AG04450 (cell line): ENCODE measurements around the gene SLC35G1. TPM values are rescaled to one million over a fixed set of nuclear protein-coding genes. Genes with fewer than 3 reads are reported as not detected.
A peak's percentile ranks its signal among the peaks of the same experiment; 100 is the strongest.

Experiments
- CTCF ChIA-PET: fragments of 300-600, 350-600 bp; formaldehyde crosslinking; extraction: SDS; loops from one replicate; lab custom pipeline; 2022; ENCODE audit warnings: antibody characterized with exemption, inconsistent platforms; lab: Charles Lee
- POLR2A ChIA-PET: fragments of 350-600 bp; formaldehyde crosslinking; extraction: SDS; loops from one replicate; lab custom pipeline; 2021; ENCODE audit warnings: antibody characterized with exemption, inconsistent platforms; lab: Yijun Ruan, JAX
- DNase-seq: peaks from one replicate; pipeline ENCODE4 v3.0.0-alpha.2; 2011; ENCODE audit warnings: low read depth, low spot score
- H3K27ac ChIP-seq: one replicate; pipeline ENCODE4 v1.5.1; 2012; ENCODE audit warnings: low read depth, low read length, control low read depth
- H3K27me3 ChIP-seq: one replicate; pipeline ENCODE4 v1.6.0; 2012; ENCODE audit warnings: low read length; ENCODE audit not compliant: control insufficient read depth, insufficient read depth
- H3K4me3 ChIP-seq: 2 replicates; pipeline ENCODE4 v1.5.1; 2011; ENCODE audit warnings: mild to moderate bottlenecking, low read depth, low read length, control low read depth
- H3K9me3 ChIP-seq: 2 replicates; pipeline ENCODE4 v1.5.1; 2012; ENCODE audit warnings: low read length; ENCODE audit not compliant: control insufficient read depth, insufficient read depth
- polyA plus RNA-seq: library from polyadenylated mRNA; depleted of rRNA; stranded (reverse); fragments of >200 nt; gene quantifications from 2 replicates; pipeline ENCODE4 v1.2.3, GENCODE V29; 2011
- TF ChIP-seq, protein P1 (sequence below): IDR thresholded peaks from 2 replicates; pipeline ENCODE4 v1.5.1; 2011; ENCODE audit warnings: low read depth, low read length, control low read depth, inconsistent platforms

Gene SLC35G1
- polyA plus RNA-seq, 1 experiment: 7.0 TPM

DNA sequence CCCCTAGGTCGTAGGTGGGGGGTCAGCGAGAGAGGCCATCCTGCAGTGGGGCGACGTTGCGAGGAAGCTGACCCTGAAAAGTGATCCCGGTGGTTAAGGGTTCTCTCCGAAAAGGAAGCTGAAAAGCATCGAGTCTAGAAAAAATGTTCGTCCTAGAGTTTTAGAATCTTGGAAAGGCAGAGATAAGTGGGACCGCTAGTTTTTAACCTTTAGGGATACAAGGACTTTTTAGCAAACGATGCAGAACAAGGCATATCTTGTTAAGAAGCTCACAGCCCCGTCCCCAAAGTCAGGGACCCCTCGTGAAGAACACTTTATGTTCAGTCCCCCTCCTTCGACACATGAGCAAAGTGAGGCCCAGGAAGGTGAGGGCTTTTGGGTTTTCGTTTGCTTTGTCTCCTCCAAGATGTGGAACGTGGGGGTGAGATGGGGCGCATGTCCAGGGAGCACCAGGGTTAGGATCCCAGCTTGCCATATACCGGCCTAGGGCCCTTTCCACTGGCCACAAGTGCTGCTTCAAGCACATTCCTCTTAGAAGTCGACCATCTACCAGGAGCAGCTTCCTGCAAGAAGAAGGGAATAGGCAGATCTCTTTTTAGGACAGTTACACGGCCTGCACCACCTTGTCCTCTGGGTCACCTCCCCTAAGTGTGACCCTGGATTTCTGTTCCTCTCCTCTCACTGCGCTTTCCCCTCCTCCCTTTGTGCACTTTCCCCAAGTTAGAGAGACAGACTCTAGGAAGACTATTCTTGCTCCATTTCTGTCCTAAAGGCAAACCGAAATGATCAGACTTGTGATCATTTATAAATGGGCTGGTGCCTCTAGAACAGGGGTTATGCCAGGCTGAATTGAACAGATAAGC lies 969 bp downstream of the SLC35G1 start:
- Histone ChIP-seq H3K9me3 (no peaks in the 10 kb centered on the region), H3K4me3 (peak overlapping the region; percentile 80), H3K27ac (no peak overlapping the region), H3K27me3 (peaks cover 3% of the 10 kb centered on the region)
- CTCF ChIA-PET: interaction anchor here (0.8 to 3.2 kb wide), 6 partner anchors 10 to 549 kb away, joined by 3 to 18 read pairs (median 5); no protein-coding TSS in a partner anchor
- DNase-seq: no peak
- TF ChIP-seq, protein P1, sequence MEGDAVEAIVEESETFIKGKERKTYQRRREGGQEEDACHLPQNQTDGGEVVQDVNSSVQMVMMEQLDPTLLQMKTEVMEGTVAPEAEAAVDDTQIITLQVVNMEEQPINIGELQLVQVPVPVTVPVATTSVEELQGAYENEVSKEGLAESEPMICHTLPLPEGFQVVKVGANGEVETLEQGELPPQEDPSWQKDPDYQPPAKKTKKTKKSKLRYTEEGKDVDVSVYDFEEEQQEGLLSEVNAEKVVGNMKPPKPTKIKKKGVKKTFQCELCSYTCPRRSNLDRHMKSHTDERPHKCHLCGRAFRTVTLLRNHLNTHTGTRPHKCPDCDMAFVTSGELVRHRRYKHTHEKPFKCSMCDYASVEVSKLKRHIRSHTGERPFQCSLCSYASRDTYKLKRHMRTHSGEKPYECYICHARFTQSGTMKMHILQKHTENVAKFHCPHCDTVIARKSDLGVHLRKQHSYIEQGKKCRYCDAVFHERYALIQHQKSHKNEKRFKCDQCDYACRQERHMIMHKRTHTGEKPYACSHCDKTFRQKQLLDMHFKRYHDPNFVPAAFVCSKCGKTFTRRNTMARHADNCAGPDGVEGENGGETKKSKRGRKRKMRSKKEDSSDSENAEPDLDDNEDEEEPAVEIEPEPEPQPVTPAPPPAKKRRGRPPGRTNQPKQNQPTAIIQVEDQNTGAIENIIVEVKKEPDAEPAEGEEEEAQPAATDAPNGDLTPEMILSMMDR: no peak
- POLR2A ChIA-PET: interaction anchor here (0.9 to 1.4 kb wide), 2 partner anchors 21 to 509 kb away, joined by 3 read pairs; no protein-coding TSS in a partner anchor

GRCh38 chr10:93897070-93897780 lies 3.4 kb downstream of the SLC35G1 start:
- H3K27ac ChIP-seq: no peak overlapping the region
- no peak for DNase-seq
- POLR2A ChIA-PET: no interaction called here
- H3K4me3 ChIP-seq: no peak overlapping the region
- TF ChIP-seq, protein P1: no peak
- H3K9me3 ChIP-seq: no peaks in the 10 kb centered on the region
- CTCF ChIA-PET: interaction anchor here (1.6 to 1.7 kb wide), 2 partner anchors 19 to 423 kb away, joined by 6 to 7 read pairs; no protein-coding TSS in a partner anchor
- H3K27me3 ChIP-seq: no peaks in the 10 kb centered on the region

- Histone ChIP-seq H3K9me3 (no peaks in the 10 kb centered on the region), H3K27ac (no peak overlapping the region), H3K27me3 (no peaks in the 10 kb centered on the region), H3K4me3 (no peak overlapping the region)
- TF ChIP-seq, protein P1: no peak
- ChIA-PET POLR2A (no interaction called here), CTCF (no interaction called here)
- no peak for DNase-seq
These were observed 5.3 kb downstream of the SLC35G1 start for GRCh38 chr10:93899109-93899508.

DNA sequence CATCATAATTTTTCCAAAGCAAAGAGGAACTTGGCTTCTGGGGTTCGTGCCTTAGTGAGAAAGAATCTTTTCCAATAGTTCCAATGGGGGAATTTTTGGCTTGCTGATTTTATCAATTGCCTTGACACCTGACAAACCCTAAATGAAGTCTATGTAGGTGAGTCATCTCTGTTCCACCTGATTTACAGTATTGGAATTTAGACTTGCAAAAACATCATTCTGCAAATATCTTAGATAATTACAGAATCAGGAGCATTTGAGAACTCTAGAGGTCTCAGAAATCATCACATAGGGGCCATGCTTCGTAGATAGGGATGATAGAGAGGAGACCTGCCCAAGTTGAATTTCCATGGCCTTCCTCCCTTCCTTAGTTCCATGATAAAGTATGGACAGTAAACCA lies 9.3 kb downstream of the SLC35G1 start:
- CTCF ChIA-PET: interaction anchor here (1.9 to 5.6 kb wide), 2 partner anchors 14 to 541 kb away, joined by 7 to 38 read pairs; no protein-coding TSS in a partner anchor
- POLR2A ChIA-PET: no interaction called here
- Histone ChIP-seq H3K27me3 (no peaks in the 10 kb centered on the region), H3K9me3 (no peaks in the 10 kb centered on the region), H3K4me3 (no peak overlapping the region), H3K27ac (no peak overlapping the region)
- TF ChIP-seq, protein P1: no peak
- no peak for DNase-seq

DNA sequence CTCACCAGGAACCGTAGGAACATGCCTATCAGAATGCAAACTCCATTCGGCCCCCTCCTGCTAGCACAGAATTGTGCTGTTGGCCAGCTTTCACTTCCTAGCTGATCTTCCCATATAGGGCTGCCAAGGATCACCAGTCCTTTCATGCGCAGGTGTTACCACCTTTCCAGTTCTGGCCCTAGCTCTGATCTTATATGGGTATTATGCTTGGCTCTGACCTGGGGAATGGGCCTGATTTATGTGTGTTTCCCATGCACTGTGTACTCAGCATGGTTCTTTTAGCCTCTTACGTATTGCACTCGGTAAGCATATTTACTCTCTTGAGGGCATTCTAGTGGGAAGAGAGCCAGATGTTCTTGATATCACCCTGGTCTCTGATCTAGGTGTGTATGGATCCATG lies 11.1 kb downstream of the SLC35G1 start:
- CTCF ChIA-PET: interaction anchor here (1.1 to 5.6 kb wide), 3 partner anchors 10 to 539 kb away, joined by 3 to 38 read pairs (median 7); no protein-coding TSS in a partner anchor
- H3K27ac ChIP-seq: no peak overlapping the region
- H3K9me3 ChIP-seq: no peaks in the 10 kb centered on the region
- no peak overlapping the region for H3K4me3 ChIP-seq
- no peak for DNase-seq
- TF ChIP-seq, protein P1: no peak
- no peaks in the 10 kb centered on the region for H3K27me3 ChIP-seq
- POLR2A ChIA-PET: no interaction called here
